GM18873 (cell line): ENCODE results near the gene SINHCAF.

ENCODE experiments used
- ATAC-seq: cut with Tn5 transposase; IDR thresholded peaks from one replicate; pipeline ENCODE4 v1.9.1; 2021; ENCODE audit warnings: mild to moderate bottlenecking, moderate library complexity, moderate number of reproducible peaks; ENCODE audit not compliant: unreplicated experiment, low FRiP score

Gene SINHCAF

GRCh38 chr12:31311634-31312258 lies 14.2 kb downstream of the SINHCAF start:
- ATAC-seq = no peak

DNA sequence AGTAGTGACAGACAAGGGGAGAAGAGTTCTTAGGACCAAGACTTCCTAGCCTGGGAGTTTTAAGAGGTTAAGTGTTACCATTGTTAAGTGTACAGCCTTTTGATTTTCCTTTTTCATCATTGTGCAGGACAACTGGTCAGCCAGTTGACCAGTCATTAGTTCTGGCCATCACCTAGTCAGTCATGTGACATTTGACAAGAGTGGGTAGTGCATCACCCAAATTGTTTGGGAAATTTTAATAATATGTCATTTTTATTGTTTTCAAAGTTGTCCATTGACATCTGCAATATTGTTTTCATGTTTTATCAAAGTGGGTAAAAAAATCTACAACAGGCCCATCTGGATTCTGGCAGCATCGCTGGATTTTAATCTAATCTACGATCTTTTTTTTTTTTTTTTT lies 15.5 kb downstream of the SINHCAF start:
- no peak for ATAC-seq

GRCh38 chr12:31309279-31309678 lies 16.7 kb downstream of the SINHCAF start:
- no peak for ATAC-seq

DNA sequence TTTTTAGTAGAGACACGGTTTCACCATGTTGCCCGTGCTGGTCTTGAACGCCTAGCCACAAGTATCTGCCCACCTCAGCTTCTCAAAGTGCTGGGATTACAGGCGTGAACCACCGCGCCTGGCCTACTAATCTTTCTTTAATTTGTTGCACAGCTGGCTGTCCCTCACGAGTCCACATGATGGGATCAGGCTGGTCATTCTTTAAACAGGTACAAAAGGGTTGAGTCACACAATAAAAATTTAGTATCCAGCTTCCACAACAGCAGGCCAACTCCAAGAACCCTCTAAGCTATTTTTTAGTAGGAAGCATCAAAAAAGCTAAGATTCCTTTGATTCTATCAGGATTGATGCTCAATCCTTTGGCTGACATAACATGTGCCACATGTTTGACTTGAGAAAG lies 17.8 kb downstream of the SINHCAF start:
- ATAC-seq = no peak

DNA sequence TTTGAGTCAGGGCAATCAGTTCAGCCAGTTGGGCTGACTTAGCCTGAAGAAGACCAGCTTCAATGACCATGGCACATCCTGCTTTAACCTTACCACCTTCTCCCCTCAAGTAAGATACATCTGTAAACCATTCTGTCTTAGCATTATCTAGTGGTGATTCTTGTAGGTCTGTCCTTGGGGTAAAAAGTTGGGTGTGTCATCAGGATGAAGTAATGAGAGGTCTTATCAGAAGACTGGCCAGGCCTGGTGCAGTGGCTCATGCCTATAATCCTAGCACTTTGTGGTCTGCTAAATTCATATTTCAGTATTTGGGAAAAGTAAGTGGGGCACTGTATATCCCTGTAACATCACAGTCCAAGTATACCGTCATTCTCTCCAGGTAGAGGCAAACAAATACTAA lies 19.1 kb downstream of the SINHCAF start:
- no peak for ATAC-seq

- ATAC-seq = no peak
Observed at GRCh38 chr12:31303466-31303865, 22.5 kb downstream of the SINHCAF start.

- ATAC-seq = no peak
Observed at GRCh38 chr12:31301311-31301710, 24.6 kb downstream of the SINHCAF start.

DNA sequence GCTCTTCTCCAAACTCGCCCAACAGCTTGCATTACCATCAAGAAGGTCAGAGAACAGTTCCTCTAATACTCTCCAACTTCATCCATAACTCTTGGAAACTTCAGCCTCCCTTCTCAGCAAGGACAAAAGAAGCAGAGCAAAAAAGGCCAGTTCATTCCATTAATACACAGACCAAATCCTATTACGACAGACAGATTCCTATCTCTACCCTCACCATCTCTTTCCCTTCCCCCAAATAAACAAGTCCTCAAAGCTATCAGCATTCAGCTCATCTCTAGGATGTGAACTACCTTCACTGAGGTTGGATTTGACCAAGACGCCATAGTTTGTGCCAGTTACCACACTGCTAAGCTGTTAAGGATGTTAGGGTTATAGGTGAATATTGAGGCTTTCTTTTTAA lies 25.2 kb downstream of the SINHCAF start:
- ATAC-seq = no peak

- no peak for ATAC-seq
Observed at GRCh38 chr12:31300341-31300740, 25.6 kb downstream of the SINHCAF start.

DNA sequence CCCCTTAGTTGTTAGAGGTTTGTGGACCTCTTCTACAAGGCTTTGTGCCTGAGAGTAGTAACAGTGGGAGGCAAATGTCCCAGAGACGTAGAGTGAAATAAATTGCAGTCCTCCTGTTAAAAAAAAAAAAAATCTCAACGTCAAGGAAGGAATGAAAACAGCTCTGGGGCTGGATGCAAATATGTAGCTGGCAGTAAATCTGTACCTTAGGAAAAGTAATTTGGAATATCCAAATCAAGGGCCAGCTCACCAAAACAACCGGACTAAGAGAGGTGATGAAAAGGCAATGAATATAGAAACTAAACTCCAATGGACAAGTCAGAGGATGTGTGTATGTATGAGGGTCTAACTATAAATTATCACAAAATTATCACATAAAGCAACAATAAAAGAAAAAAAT lies 27.0 kb downstream of the SINHCAF start:
- peak; percentile 12 for ATAC-seq

DNA sequence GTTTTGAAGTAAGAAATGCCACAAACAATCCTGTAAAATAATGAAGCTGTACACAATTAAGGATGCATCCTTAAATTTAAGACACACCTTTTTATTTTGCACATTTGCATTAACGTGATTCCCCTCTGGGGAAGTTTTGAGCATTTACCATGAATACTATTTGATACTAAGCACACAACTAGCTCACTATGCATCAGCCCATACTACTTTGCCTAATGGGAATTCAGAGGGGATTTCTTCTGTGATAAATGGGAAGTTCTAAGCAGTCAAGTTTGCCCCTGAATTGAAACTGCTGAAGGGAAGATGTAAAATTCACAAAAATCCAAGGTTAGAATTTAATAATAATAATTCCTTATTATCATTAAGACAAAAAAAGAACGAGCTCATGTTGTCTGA lies 27.4 kb downstream of the SINHCAF start:
- ATAC-seq = peak; percentile 36

- peak; percentile 37 for ATAC-seq
Observed at GRCh38 chr12:31297572-31298514, 28.1 kb downstream of the SINHCAF start.

DNA sequence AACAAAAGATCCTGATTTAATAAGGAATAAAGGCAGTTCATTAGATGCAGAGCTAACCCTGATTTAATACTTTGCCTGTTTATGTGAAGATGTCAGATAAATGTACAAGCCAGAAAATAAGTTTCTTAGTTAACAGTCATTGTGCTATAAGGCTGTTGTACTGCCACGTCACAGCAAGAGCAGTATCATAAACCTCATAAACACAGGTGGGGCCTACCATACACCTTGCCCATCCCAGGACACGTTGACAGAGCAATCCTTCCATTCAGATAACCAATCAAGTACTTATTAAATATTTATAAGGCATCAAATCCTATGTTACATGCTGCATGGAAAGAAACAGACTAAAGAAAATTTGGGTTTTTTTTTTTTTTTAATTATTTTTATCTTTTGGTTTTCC lies 36.5 kb downstream of the SINHCAF start:
- ATAC-seq = no peak

DNA sequence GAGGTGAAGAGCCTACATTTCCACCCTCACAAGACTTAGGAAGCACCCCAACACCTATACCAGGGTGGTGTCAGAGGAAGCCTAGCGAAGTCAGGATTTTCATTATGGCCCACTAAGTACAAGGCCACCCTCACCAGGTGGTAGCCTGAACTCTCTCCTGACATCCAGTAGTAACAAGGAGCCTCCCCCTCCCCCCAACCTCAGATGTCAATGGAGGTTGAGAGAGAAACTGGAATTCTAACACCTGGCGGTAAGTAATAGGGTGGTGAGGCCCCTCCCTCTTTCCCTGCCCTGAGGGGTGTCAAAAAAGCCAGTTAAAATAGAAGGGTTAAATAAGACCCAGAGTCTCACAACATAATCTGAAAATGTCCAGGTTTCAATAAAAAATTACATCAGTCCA lies 37.6 kb downstream of the SINHCAF start:
- ATAC-seq = no peak

DNA sequence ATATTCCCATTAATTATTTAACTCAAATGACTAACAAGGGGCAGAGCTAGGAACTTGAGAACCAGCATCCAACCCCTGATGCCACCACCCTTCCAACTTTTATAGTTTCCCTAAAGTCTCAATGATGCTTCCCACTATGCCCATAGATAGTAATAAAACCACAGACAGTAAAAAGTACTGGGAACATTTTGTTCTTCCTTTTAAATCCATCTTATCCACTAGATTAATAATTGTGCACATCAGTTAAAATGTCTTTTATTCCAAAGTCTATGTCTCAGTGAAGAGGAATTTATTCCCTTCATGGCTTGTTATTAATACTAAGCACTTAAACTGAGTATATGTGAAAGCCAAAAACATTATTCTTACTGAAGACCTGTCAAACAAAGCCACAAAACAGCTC lies 45.8 kb downstream of the SINHCAF start:
- ATAC-seq = no peak

DNA sequence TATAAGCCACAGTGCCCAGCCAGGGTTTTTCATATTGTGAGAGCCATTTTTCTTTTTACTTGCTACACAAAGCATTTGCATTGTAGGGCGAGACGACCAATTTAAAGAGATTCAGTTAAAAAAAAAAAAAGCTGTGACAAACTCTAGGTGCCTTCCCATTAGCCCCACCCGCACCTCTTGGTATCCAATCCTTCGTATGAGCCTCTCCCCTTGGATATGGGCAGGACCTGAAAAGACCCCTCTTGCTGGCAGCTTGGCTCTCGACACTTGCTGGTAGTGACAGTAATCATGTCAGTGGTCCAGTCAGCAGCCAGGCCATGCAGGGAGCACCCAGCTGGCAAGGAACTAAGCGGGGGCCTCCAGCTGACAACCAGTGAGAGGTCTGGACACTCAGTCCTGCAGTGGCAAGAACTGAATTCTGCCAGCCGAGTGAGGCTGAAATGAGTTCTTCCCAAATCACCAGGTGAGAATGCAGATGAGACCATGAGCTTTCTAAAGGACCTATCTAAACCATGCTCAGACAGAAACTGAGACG lies 46.5 kb downstream of the SINHCAF start:
- ATAC-seq = no peak

DNA sequence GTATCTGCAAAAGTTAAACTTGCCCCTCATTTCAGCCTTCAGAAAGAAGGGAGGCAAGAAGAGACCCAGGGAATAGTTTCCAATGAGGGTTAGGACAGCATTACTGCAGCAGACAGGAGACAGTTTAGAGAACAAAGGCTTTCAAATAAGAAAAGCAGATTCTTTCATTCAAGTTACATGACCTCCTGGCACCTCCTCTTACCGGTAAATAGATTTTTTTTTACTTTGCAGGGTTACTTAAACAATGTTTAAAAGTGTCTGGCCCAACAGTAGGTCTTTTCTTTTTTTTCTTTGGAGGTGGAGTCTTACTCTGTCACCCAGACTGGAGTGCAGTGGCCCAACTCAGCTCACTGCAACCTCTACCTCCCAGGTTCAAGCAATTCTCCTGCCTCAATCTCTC lies 47.1 kb downstream of the SINHCAF start:
- no peak for ATAC-seq

DNA sequence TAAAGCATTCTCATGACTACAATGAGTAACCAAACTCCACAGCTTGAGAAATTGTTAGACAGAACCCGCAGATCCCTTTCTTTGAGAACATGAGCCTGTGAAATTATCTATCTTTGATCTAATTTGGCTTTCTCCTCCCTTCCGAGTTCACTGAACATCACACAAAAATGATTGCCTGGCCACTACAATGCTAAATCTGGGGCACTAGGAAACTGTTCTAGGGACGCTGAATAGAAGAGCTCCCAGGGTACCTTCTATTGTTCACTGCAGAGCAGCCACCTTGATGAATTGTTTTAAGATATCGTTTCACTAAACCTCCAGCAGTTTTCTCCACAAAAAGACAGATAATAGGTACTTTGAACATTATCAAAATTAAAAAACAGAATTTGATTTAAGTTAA lies 47.5 kb downstream of the SINHCAF start:
- ATAC-seq = no peak

DNA sequence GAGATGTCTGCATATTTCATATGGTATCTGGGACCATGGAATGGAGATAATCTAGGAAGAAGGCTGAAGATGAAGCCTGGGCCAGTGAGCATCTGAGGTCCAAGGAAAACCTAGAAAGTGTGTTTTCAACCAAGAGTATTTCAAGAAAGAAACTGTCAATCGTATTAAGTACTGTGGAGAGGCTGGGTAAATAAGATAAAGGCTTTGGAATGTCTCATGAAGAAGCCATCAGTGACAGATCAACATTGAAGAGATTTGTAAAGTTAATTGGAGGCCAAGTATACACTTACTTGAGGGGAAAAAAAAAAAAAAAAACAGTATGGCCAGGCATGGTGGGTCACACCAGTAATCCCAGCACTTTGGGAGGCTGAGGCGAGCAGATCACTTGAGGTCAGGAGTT lies 48.9 kb downstream of the SINHCAF start:
- no peak for ATAC-seq

- ATAC-seq = no peak
Observed at GRCh38 chr12:31275491-31275890, 50.5 kb downstream of the SINHCAF start.

- no peak for ATAC-seq
Observed at GRCh38 chr12:31274520-31275300, 51.2 kb downstream of the SINHCAF start.
